ENCODE data around the gene CORO1C. TPM values are rescaled to one million over a fixed set of nuclear protein-coding genes. Genes with fewer than 3 reads are reported as not detected.

The CORO1C gene
- total and polyA plus RNA-seq, 4 donors = 23.2 to 58.6 (median 41.9) TPM

- DNase-seq (ENCODE audit: low spot score) = no peak
- no peak overlapping the region for H3K27ac ChIP-seq (ENCODE audit: low read depth in 1 of 2, low read length in 2 of 2)
Observed at GRCh38 chr12:108747563-108747962, 16.2 kb upstream of the CORO1C start.

More at GRCh38 chr12:108747563-108747962, 16.2 kb upstream of the CORO1C start:
- Histone ChIP-seq H3K4me3 (ENCODE audit: low read depth in 1 of 3, low read length in 3 of 3) (no peak overlapping the region), H3K4me1 (ENCODE audit: control insufficient read depth in 4 of 4, insufficient read depth in 4 of 4, low read length in 3 of 4) (no peaks in the 10 kb centered on the region), H3K9ac (ENCODE audit: low read depth in 1 of 2, low read length in 2 of 2) (no peak overlapping the region), H3K9me3 (ENCODE audit: control insufficient read depth in 4 of 4, low read length in 3 of 4) (no peaks in the 10 kb centered on the region), H3K36me3 (ENCODE audit: control insufficient read depth in 4 of 4, insufficient read depth in 3 of 4, low read depth in 1 of 4, low read length in 3 of 4) (no peaks in the 10 kb centered on the region), H3K27me3 (ENCODE audit: control insufficient read depth in 4 of 4, insufficient read depth in 4 of 4, low read length in 3 of 4) (no peaks in the 10 kb centered on the region)
- 94% methylated on average over 3 of the region's 3 CpGs for WGBS
- TF ChIP-seq TAF1 (conservative IDR thresholded peaks at IDR 0.05) (no peak), JUND (IDR thresholded peaks at IDR 0.05) (no peak), RAD21 (IDR thresholded peaks at IDR 0.05) (no peak), YY1 (IDR thresholded peaks at IDR 0.05) (no peak), FOXA1 (IDR thresholded peaks at IDR 0.05) (no peak), REST (IDR thresholded peaks at IDR 0.05) (no peak), EGR1 (IDR thresholded peaks at IDR 0.05; ENCODE audit: low read depth in 2 of 2) (no peak), CTCF (IDR thresholded peaks at IDR 0.05; ENCODE audit: low read depth, low read length, missing input control) (no peak), FOXA2 (IDR thresholded peaks at IDR 0.05) (no peak), SP1 (IDR thresholded peaks at IDR 0.05) (no peak), NR2F2 (IDR thresholded peaks at IDR 0.05) (no peak), ZBTB33 (IDR thresholded peaks at IDR 0.05) (no peak), HNF4A (conservative IDR thresholded peaks at IDR 0.05) (no peak)
- TF ChIP-seq, protein P1, sequence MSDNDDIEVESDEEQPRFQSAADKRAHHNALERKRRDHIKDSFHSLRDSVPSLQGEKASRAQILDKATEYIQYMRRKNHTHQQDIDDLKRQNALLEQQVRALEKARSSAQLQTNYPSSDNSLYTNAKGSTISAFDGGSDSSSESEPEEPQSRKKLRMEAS (IDR thresholded peaks at IDR 0.05) = no peak
- TF ChIP-seq, protein P2, sequence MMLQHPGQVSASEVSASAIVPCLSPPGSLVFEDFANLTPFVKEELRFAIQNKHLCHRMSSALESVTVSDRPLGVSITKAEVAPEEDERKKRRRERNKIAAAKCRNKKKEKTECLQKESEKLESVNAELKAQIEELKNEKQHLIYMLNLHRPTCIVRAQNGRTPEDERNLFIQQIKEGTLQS (IDR thresholded peaks at IDR 0.05) = no peak

Data from liver (tissue), 9 donors.